HG02870 (cell line): ENCODE measurements around the gene GPR152.

Source experiments
- ATAC-seq: cut with Tn5 transposase; IDR thresholded peaks from one replicate; pipeline ENCODE4 v1.9.1; 2021; ENCODE audit warnings: mild to moderate bottlenecking, moderate library complexity; ENCODE audit not compliant: unreplicated experiment

The GPR152 gene

DNA sequence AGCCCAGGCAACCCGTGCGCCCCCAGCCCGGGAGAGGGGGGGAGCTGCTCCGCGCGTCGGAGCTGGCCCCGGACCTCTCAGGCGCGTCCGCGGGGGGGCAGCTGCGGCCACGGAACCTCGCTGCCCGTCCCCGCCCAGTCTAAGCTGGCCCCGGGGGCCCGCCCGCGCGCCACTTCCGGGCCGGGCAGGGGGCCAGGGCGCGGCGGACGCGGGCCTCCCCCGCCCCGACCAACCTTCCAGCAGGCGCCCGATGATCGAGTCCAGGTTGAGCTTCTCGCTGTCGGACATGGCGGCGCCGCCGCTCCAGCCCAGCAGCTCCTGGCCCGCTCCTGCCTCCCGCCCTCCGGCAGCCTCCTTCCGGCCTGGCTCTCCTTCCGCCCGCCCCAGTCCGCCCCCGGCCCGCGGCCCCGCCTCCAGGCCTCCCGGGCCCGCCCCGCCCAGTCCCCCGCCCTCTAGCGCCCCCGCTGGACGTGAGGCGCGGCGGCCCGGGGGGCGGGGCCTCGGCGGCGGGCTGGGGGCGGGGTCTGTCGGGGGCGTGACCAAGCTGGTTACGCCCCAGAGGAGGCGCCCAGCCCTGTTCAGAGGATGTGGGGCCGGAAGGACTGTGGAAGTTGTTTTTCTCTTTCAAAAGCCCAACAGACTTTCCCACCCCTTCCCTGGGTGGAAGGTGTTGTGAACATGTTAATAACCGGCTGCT lies 50.9 kb downstream of the GPR152 start, which contains the start of gene PPP1CA:
TSS of gene PPP1CA (minus strand) at position 364 of the 697 bp plus-strand sequence. CDS start at position 288, 76 bp downstream.
- ATAC-seq: peak; percentile 53
